Fibroblast of skin of right biceps (primary cell): ENCODE results near the gene RREB1.
A peak's percentile ranks its signal among the peaks of the same experiment; 100 is the strongest.

Source experiments
- DNase-seq: peaks from one replicate; pipeline ENCODE4 v3.0.0-alpha.2; 2013

Gene RREB1

GRCh38 chr6:7124636-7125035 lies 16.9 kb downstream of the RREB1 start:
- no peak for DNase-seq

DNA sequence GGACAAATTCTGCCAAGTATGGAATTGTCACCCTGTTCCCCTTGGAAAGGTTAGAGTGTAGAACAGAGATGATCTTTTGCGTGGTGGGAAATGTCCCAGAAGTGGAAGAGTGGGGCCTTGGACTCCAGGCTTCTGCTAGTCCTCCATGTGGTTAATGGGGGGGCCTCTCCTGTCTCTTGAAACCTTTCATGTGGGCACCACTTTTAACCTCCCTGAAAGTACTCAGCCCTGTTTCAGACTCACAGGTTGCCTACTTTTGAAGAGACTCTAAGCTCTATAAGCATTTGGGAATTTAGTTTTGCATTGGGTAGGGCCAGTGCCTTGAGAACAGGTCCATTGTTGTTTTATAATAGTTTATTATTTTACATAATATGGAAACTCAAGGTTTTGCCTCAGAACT lies 17.5 kb downstream of the RREB1 start:
- no peak for DNase-seq

DNA sequence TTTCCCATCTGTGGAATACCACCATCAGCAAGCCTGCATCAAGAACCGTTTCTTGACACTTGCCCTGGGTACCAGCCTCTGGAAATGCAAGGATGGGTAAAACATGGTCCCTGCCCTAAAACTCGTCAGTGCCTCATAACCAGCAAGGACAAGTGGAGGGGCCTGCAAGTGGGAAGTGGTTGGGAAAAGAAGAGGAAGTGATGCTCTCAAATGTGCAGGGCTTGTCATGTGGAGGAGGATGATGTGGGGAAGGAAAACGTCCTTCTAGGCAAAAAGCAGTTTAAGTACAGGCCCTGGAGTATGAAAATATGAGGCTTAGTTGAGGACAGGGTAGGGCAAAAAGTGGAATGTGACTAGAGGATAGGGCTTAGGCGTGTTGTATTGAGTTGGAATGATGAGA lies 19.0 kb downstream of the RREB1 start:
- no peak for DNase-seq

DNA sequence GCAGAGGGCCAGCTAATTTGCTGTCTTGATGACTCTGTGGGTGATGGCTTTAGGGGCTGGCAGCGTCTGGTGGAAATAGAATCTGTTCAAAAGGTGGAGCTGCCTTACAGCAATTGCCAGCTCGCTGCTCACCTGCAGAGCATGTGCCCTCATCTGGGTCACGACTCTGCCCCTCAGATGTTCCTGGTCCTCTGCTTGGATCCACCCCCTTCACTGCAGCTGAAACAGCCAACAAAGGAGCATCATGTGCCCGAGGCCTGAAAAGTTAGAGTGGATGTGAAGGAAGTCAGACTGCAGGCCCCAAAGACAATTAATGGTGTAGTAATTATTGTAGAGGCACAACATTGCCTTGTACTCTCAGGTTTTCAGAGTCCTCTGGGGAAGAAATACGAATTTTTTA lies 19.9 kb downstream of the RREB1 start:
- DNase-seq: no peak

- DNase-seq: no peak
These were observed 21.6 kb downstream of the RREB1 start for GRCh38 chr6:7129360-7129759.

DNA sequence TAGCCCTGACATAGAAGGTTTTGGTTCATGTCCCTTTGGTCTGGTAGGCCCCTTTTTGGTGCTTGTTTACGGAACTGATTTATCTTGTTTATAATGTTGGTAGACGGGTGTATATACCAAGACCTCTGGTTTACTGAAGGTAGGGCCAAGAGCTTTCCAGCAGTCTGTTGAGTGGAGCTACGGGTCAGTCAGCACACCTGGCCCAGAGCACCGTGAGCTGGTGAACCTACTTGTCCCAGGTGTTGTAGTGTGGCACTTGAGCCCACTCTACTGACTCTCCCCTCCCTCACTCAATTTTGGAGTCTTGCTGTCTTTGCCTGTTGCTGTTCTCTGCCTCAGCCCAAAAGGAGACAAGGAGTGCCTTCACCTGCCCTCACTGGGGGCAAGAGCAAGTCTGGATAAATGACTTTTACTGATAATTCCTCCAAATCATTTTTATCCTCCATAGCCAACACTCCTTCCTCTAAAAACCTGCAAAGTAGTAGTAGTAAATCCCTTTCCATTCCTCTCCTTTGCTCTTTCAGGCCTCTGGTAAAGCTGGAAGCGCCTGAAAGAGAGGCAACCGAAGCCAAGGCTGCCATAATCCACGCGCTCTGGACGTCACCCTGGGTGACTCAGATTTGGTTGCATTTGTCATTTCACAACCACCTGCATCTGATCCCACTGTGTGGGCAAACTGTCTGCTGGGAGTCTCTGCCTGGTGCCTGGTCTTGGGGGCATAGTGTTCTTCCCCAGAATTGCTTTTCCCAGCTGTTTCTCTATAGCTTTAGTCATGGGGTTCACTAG lies 22.2 kb downstream of the RREB1 start:
- DNase-seq: peak; percentile 38

DNA sequence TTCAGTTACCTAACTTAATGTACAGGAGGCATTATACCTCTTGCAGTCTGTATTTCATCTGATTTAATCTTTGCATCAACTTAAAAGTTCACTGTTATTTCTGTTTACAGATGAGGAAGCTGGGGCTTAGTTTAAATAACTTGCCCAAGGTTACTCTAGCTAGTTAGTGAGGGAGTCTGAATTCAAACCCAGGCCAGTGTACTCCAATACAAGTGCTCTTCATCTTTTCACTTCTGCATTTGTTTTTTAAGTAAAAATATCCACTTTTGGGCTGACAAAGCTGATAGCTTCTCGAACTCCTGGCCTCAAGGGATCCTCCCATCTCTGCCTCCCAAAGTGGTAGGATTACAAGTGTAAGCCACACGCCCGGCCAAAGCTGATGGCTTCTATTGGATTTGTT lies 23.6 kb downstream of the RREB1 start:
- no peak for DNase-seq

- no peak for DNase-seq
These were observed 24.8 kb downstream of the RREB1 start for GRCh38 chr6:7132398-7133035.

- DNase-seq: no peak
These were observed 27.4 kb downstream of the RREB1 start for GRCh38 chr6:7134999-7135745.

- DNase-seq: no peak
These were observed 28.0 kb downstream of the RREB1 start for GRCh38 chr6:7135755-7136154.

DNA sequence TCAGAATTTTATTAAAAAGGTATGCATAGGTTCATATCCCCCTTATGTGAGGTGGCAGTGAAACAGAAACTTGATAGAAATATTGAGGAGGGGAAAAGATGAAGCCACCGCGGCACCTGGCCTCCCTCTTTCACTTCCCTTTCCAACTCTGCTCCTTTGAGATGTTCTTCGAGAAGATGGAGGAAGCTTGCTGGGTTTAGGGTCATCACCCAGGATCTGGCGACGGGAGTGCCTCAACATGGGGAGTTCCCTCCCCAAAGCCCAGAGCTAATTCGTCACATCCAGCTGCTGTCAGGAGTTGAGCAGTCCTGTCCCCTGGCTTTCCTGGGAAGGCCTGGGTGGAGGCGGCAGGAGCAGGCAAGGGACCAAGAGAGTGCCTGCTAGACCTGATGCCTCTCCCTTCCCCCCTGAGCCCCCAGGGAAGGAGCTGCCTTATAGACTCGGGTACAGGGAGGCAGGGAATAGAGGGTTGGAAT lies 29.1 kb downstream of the RREB1 start:
- no peak for DNase-seq

DNA sequence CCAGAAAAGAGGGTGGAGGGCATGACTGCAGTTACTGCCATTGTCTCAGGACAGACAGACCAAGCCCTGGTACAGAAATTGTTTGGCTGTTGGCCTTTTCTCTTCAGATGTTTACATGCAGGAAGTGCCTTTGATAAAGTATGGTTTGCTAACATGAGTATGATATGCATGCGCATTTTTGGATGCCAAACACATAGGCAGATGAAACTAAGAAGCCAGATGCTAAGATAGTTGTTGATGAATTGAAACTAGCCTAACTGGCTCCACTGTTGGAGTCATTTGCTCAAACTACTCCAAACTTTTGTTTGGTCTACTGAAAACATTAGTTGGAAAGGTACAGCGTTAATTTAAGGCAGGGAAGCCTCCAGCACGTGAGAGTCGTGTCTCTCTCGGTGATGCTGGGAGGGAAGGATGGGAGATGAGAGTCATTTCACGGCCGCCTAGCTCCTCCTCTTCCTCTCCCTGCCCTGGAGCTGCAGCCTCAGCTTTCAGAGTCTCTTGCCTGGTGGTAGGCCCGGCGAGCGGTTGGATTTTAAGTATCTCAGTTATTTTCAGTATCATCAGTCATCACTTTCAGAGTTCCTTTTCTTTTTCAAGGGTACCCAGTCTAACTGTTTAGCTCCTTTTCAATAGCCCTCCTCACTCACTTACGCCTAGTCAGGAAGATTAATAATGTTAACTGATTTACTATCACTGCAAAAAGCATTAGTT lies 29.7 kb downstream of the RREB1 start:
- DNase-seq: peak; percentile 82

DNA sequence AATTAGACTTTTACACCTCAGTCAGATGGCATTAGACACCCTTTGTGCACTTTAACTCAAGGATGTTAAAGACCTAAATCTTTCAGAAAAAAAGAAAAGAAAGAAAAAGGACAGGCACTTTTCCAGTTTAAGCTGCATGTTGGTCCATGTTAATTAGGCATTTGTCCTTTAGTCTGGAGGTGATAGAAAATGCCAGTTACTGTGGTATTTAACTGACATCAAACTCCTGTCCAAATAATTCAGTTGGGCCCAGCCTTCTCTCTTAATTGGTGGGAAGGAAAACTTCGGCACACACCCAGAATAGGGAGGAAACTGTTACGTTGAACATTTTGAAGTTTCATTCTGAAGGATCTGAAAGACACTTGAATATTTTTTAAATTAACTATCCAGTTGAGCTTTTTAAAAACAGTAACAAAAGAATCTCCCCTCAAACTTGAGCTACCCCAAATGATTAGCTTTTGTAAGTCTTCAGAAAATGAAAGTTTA lies 30.3 kb downstream of the RREB1 start:
- DNase-seq: no peak

DNA sequence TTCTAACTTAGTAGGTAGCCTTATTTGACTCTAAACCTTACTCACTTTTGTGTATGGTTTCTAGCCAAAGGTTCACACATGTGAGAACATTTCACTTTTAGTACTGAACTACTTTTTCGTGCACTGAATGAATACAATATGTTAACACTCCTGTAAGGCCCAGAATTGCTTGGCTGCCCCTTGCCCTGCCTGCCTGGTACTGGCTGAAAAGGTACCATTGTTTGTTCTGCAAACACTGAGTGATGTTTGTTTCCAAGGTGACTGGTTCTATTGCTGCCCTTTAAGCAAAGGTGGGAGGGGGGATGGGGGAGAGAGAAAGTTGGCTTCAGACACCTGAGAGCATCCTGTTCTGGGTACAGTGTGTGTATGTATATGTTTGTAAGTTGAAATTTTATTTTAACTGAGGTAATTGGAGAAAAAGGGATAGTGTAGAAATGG lies 31.2 kb downstream of the RREB1 start:
- DNase-seq: no peak

- DNase-seq: no peak
These were observed 32.2 kb downstream of the RREB1 start for GRCh38 chr6:7139835-7140470.

DNA sequence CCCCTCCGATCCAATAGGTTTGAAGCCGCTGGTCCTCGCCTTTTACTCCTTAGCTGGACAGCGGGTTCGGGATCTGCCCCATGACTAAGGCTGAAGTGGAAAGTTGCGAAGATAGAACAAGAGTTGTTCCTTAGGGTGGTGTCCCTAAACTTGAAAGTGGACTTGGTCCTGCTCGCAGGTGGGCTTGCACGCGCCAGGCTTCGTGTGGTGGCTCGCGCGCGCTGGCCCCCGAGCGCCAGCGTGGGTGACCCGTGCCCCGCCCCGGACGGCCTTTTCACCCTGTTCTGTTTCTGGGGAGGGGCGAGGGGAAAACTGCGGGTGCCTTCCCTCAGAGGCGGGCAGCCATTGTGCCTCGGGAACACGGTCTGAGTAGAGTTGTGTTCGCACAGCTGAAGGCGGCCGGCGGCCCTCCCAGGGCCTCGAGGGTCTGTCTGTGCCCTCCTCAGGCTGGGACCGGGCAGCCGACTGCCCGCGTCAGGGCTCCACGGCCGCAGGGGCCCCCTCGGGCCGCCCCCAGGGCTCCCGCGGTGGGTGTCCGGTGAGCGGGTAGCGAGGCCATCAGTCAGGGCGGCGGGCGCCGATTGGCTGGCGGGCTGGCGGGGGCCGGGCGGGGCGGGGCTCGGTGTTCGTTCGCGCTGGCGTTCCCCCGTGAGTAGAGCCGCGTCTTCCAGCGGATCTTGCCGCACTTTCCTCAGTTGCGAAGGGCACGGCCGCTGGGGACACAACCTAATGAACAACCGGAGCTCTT lies 33.0 kb downstream of the RREB1 start:
- DNase-seq: peak; percentile 80

DNA sequence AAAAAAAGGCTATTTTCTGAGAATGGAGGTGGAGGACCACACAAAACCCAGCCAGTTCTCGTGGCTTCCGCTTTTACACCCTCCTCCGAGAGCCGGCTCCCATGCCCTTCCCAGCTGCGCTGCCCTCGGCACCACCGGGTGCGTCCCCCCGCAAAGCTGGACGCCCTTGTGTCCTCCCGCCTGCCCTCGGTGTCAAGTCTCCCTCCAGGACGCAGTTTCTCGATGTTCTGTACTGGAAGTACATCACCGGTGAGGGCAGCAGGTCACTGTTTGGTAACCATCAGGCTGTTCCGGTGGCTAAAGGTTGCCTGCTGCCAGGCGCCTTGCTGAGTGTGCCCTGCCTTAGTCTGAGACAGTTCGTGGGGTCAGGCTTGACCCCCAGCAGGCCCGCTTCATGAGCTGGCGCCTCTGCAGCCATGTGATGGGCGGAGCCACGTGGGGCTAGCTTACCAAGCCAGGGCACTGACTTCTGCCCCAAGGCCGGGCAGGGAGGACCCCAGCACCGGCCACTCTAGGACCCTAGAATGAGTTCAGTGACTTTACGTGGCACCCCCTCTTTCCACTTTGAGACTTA lies 34.6 kb downstream of the RREB1 start:
- no peak for DNase-seq

GRCh38 chr6:7142918-7143475 lies 35.2 kb downstream of the RREB1 start:
- DNase-seq: no peak

DNA sequence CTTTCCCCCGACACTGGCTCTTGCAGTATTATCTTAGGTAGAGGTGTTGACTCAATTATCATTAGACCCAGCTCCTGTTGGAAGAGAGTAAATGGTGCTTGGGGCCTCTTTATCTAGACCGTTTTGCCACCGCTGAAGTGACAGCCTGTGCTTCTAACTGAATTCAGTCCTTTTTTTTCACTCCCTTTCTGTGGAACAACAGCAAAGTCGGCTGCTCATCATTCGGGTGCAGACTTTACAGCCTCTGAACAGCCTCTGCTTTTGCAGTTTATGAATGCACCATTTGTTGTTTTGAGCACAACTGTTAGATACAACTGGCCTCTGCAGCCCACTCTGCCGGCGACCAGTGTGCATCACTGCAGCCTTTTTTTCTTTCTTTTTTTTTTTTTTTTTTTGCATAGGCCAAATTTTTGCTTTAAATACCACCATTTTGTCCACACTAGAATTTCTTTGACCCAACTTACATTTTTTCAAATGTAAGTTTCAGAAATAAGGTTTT lies 35.8 kb downstream of the RREB1 start:
- no peak for DNase-seq

GRCh38 chr6:7144872-7145584 lies 37.3 kb downstream of the RREB1 start:
- no peak for DNase-seq
